Suprapubic skin (tissue), 4 donors: ENCODE results near the gene CDK5RAP2.

Experiments
- CTCF ChIP-seq, 2 donors: fragments of 200-600 bp in 1 of 2; fragments of 450-650 bp in 1 of 2; sonication (generic) in 1 of 2; IDR thresholded peaks; one replicate each; pipeline ENCODE4 v1.5.1; 2016 to 2019; ENCODE audit warnings: antibody characterized with exemption in 2 of 2, mild to moderate bottlenecking in 1 of 2, moderate library complexity in 1 of 2
- POLR2A ChIP-seq, 2 donors: fragments of 450-650 bp; IDR thresholded peaks; one replicate each; pipeline ENCODE4 v1.6.1; 2017; ENCODE audit warnings: antibody characterized with exemption in 2 of 2, mild to moderate bottlenecking in 2 of 2, moderate library complexity in 2 of 2
- POLR2AphosphoS5 ChIP-seq, 3 donors: sonication (generic); formaldehyde crosslinking; IDR thresholded peaks; one replicate each; pipeline ENCODE4 v1.6.1; 2017; ENCODE audit warnings: antibody characterized with exemption in 3 of 3

GRCh38 chr9:120396931-120397330, 183.0 kb downstream of the CDK5RAP2 start:
- TF ChIP-seq POLR2AphosphoS5 (IDR thresholded peaks at IDR 0.05) (no peak), POLR2A (IDR thresholded peaks at IDR 0.05) (no peak), CTCF (IDR thresholded peaks at IDR 0.05) (no peak)
